HCT116 (cell line): ENCODE results near the gene MXI1. TPM values are rescaled to one million over a fixed set of nuclear protein-coding genes. Genes with fewer than 3 reads are reported as not detected.

Experiments used
- ATAC-seq: fragments of 200-7000 bp; cut with Tn5 transposase; 2 replicates; pipeline ENCODE4 v1.9.1; 2020; ENCODE audit warnings: mild to moderate bottlenecking, moderate library complexity
- BruUV-seq: library from RNA; stranded (reverse); fragments of 400-500 nt; replicated peaks from 2 replicates; lab custom pipeline; 2021; lab: Mats Ljungman, UMichigan
- CTCF ChIA-PET: fragments of 300-600 bp; sonication (Branson Sonifier 250); formaldehyde crosslinking; loops from one replicate; lab custom pipeline; 2021; ENCODE audit warnings: antibody characterized with exemption; lab: Charles Lee
- POLR2A ChIA-PET: fragments of 300-600, 350-600 bp; sonication (Branson Sonifier 250); formaldehyde crosslinking; loops from one replicate; lab custom pipeline; 2021; ENCODE audit warnings: antibody characterized with exemption; lab: Charles Lee
- RAD21 ChIA-PET, 2 experiments: fragments of 300-600 bp; sonication (Branson Sonifier 250); formaldehyde crosslinking; loops; one replicate each; lab custom pipeline; 2023; ENCODE audit warnings: low total read pairs in 2 of 2; ENCODE audit not compliant: uncharacterized antibody in 2 of 2, unreplicated experiment in 2 of 2, low non-redundant PET in 1 of 2; lab: Charles Lee
- DNase-seq: peaks from one replicate; pipeline ENCODE4 v3.0.0-alpha.2; 2010; ENCODE audit warnings: low read depth, low spot score
- H2AFZ ChIP-seq: fragments of 200-600 bp; shearing (Covaris generic), sonication (generic); 2 replicates; pipeline ENCODE4 v1.6.1; 2017; ENCODE audit warnings: low read depth, mixed run types, mixed read lengths, antibody characterized with exemption, low read length; ENCODE audit not compliant: poor library complexity, severe bottlenecking
- H3K27ac ChIP-seq: 2 replicates; pipeline ENCODE4 v1.5.1; 2012; ENCODE audit warnings: low read depth, low read length
- H3K27me3 ChIP-seq: fragments of 200-600 bp; sonication (generic); 2 replicates; pipeline ENCODE4 v1.6.1; 2016; ENCODE audit warnings: mixed run types, low read length, mixed read lengths; ENCODE audit not compliant: insufficient read depth
- H3K36me3 ChIP-seq, 2 experiments: fragments of 200-500 bp in 1 of 2; fragments of 200-600 bp in 1 of 2; sonication (Bioruptor generic) in 1 of 2; sonication (generic) in 1 of 2; 2 replicates each; pipeline versions ENCODE4 v1.5.1 to v1.6.1; 2014 to 2016; ENCODE audit warnings: low read length in 2 of 2, inconsistent platforms in 1 of 2, mixed read lengths in 1 of 2, mixed run types in 1 of 2; ENCODE audit not compliant: insufficient read depth in 2 of 2, control insufficient read depth in 1 of 2
- H3K4me1 ChIP-seq, 2 experiments: fragments of 200-600 bp in 1 of 2; sonication (generic) in 1 of 2; 2 replicates each; pipeline versions ENCODE4 v1.5.1 to v1.6.1; 2012 to 2017; ENCODE audit warnings: low read length in 2 of 2, inconsistent platforms in 1 of 2, mild to moderate bottlenecking in 1 of 2, mixed read lengths in 1 of 2, mixed run types in 1 of 2, moderate library complexity in 1 of 2; ENCODE audit not compliant: insufficient read depth in 2 of 2, control insufficient read depth in 1 of 2
- H3K4me2 ChIP-seq: fragments of 200-600 bp; sonication (generic); 2 replicates; pipeline ENCODE4 v1.6.1; 2017; ENCODE audit warnings: mixed run types, low read length, mixed read lengths
- H3K4me3 ChIP-seq, 2 experiments: fragments of 200-600 bp in 1 of 2; sonication (generic) in 1 of 2; replicated peaks in 1 of 2; 2 replicates each; pipeline ENCODE4 v1.5.1; 2011 to 2016; ENCODE audit warnings: low read length in 2 of 2, control low read depth in 1 of 2, low read depth in 1 of 2, mild to moderate bottlenecking in 1 of 2, mixed read lengths in 1 of 2, mixed run types in 1 of 2
- H3K79me2 ChIP-seq: fragments of 200-600 bp; sonication (generic); 2 replicates; pipeline ENCODE4 v1.6.1; 2017; ENCODE audit warnings: mild to moderate bottlenecking, mixed run types, low read length, moderate library complexity, mixed read lengths; ENCODE audit not compliant: insufficient read depth
- H3K9ac ChIP-seq: fragments of 200-600 bp; sonication (generic); 2 replicates; pipeline ENCODE4 v1.6.1; 2016; ENCODE audit warnings: low read length, mixed read lengths
- H3K9me2 ChIP-seq: fragments of 200-600 bp; sonication (generic), shearing (Covaris generic); 2 replicates; pipeline ENCODE4 v1.6.1; 2017; ENCODE audit warnings: mixed run types, mild to moderate bottlenecking, moderate library complexity; ENCODE audit not compliant: insufficient read depth
- H3K9me3 ChIP-seq, 2 experiments: fragments of 200-500 bp in 1 of 2; fragments of 200-600 bp in 1 of 2; sonication (Bioruptor generic) in 1 of 2; sonication (generic) in 1 of 2; 2 replicates each; pipeline ENCODE4 v1.6.1; 2014 to 2017; ENCODE audit warnings: low read length in 2 of 2, mixed read lengths in 2 of 2, inconsistent platforms in 1 of 2, low read depth in 1 of 2, mild to moderate bottlenecking in 1 of 2, mixed run types in 1 of 2, moderate library complexity in 1 of 2; ENCODE audit not compliant: control insufficient read depth in 1 of 2, insufficient read depth in 1 of 2
- H4K20me1 ChIP-seq: fragments of 200-600 bp; sonication (generic), shearing (Covaris generic); 2 replicates; pipeline ENCODE4 v1.6.1; 2017; ENCODE audit warnings: mixed run types, mild to moderate bottlenecking, moderate library complexity; ENCODE audit not compliant: insufficient read depth
- CEBPB ChIP-seq: IDR thresholded peaks from 2 replicates; pipeline ENCODE4 v1.6.1; 2012; ENCODE audit warnings: low read depth
- EGR1 ChIP-seq: IDR thresholded peaks from 2 replicates; pipeline ENCODE4 v1.6.1; 2012; ENCODE audit warnings: low read depth
- ELF1 ChIP-seq: IDR thresholded peaks from 2 replicates; pipeline ENCODE4 v1.6.1; 2012; ENCODE audit warnings: low read depth, borderline replicate concordance
- EZH2phosphoT487 ChIP-seq: fragments of 200-600 bp; IDR thresholded peaks from 2 replicates; pipeline ENCODE4 v1.6.1; 2018; ENCODE audit warnings: antibody characterized with exemption, borderline replicate concordance
- FOSL1 ChIP-seq: IDR thresholded peaks from 2 replicates; pipeline ENCODE4 v1.6.1; 2012; ENCODE audit warnings: low read depth
- POLR2A ChIP-seq: IDR thresholded peaks from 2 replicates; pipeline ENCODE4 v1.7.0; 2011; ENCODE audit warnings: borderline replicate concordance; ENCODE audit not compliant: insufficient read depth, insufficient read length; ENCODE audit errors: extremely low read depth
- POLR2AphosphoS5 ChIP-seq: IDR thresholded peaks from 2 replicates; pipeline ENCODE4 v1.6.1; 2011; ENCODE audit warnings: mild to moderate bottlenecking, low read depth, low read length, moderate library complexity
- RAD21 ChIP-seq: IDR thresholded peaks from 2 replicates; pipeline ENCODE4 v1.6.1; 2012; ENCODE audit warnings: low read depth, mild to moderate bottlenecking
- SP1 ChIP-seq: IDR thresholded peaks from 2 replicates; pipeline ENCODE4 v1.6.1; 2012; ENCODE audit warnings: low read depth
- SRF ChIP-seq: IDR thresholded peaks from 2 replicates; pipeline ENCODE4 v1.6.1; 2012; ENCODE audit warnings: low read depth
- ZFX ChIP-seq: fragments of 450-650 bp; IDR thresholded peaks from 2 replicates; pipeline ENCODE4 v1.6.1; 2017
- intact Hi-C: fragments of 100-400 bp; cut with micrococcal nuclease; formaldehyde crosslinking; loops from 2 replicates; pipeline ENCODE4 v1.10.0; 2022
- total RNA-seq: library from RNA; stranded (reverse); gene quantifications from one replicate; pipeline ENCODE4 v1.2.1, GENCODE V29; 2021; ENCODE audit not compliant: unreplicated experiment
- TF ChIP-seq, protein P1 (sequence below), 3 experiments: fragments of 200-600 bp in 1 of 3; sonication (generic) in 1 of 3; IDR thresholded peaks in 2 of 3; conservative IDR thresholded peaks in 1 of 3; 2 replicates each; pipeline ENCODE4 v1.5.1; 2012 to 2017; ENCODE audit warnings: low read depth in 2 of 3, low read length in 2 of 3, antibody characterized with exemption in 1 of 3, borderline replicate concordance in 1 of 3, control low read depth in 1 of 3, mild to moderate bottlenecking in 1 of 3, mixed read lengths in 1 of 3, mixed run types in 1 of 3, moderate library complexity in 1 of 3; ENCODE audit not compliant: insufficient read depth in 1 of 3

The MXI1 gene
- total RNA-seq, 1 experiment from 2014 or later = 57.0 TPM

DNA sequence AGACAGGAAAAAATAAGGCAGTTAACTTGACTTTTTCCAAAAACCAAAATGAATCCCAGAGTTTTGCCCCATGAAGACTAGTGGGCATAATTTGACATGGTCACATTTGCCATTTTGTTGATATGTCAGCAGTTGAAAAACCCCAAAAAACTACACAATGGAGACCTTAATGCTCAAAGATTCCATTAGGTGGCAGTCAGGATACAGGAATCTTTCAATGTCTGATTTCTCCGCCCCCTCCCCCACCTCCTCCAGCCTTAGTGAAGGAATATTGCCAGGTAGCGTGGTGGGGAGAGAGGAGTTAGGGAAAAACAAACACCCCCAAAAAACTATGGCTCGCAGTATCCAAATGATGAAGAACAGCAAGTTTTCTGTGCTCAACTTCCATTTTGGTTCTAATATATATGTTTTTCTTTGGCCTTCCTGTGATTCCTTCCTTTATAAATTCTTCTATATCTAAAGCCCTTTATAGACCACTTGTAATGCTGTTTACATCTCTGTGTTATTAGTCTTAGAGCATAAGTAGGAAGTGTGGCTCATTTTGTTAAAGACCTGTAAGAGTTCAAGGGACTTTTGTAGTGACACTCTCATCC lies 104.0 kb downstream of the MXI1 start (continued):
- TF ChIP-seq FOSL1 = no peak
- no peak for TF ChIP-seq ELF1
- TF ChIP-seq POLR2AphosphoS5 = no peak; the same call in 1 of the 2 replicates
- TF ChIP-seq RAD21 = peak; percentile 99
- peak; percentile 31; the same call in 1 of the 2 replicates for TF ChIP-seq CEBPB
- TF ChIP-seq EGR1 = peak; percentile 10; the same call in 1 of the 2 replicates
- no peak for TF ChIP-seq POLR2A
- no peak for TF ChIP-seq EZH2phosphoT487

DNA sequence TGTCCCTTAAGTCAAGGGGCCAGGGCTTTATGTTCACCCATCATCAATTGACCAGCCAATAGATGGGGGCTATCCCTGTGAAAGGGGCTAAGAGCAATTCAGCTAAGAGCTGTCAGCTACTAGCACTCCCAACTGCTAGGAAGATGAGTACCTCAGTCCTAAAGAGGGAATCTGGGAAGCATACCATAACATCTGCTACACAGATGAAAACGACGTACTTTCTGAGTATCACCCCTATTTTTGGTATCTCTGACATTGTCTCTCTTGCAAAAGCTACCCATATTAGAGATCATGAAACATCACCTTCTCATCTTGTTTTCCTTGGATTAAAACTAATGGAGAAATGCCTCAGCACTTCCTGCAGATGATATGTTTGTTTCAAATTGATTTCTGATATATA lies 104.8 kb downstream of the MXI1 start:
- no peak for ATAC-seq
- ChIA-PET POLR2A (interaction anchor here (0.9 to 1.5 kb wide), 4 partner anchors 96 to 203 kb away, joined by 3 read pairs; no protein-coding TSS in a partner anchor), CTCF (interaction anchor here (0.8 to 1.0 kb wide), 2 partner anchors 235 to 288 kb away, joined by 3 to 4 read pairs; no protein-coding TSS in a partner anchor), RAD21 (no interaction called here)
- Histone ChIP-seq H3K27me3 (no peaks in the 10 kb centered on the region), H3K36me3 (no peaks in the 10 kb centered on the region), H3K4me1 (peaks cover 2 to 16% of the 10 kb centered on the region in 2 experiments; a peak in 2 of 4 replicates), H3K4me3 (no peak overlapping the region), H3K27ac (no peak overlapping the region), H2AFZ (peak overlapping the region; percentile 99), H3K4me2 (no peak overlapping the region), H3K9me3 (no peaks in the 10 kb centered on the region), H3K9ac (no peak overlapping the region), H4K20me1 (no peaks in the 10 kb centered on the region), H3K79me2 (no peaks in the 10 kb centered on the region), H3K9me2 (no peaks in the 10 kb centered on the region)
- no peak for DNase-seq
- intact Hi-C loops = loop anchor here (5.0 kb wide), 4 partner anchors 40 to 580 kb away; no protein-coding TSS in a partner anchor
- BruUV-seq = no TSS peak
- TF ChIP-seq, protein P1, sequence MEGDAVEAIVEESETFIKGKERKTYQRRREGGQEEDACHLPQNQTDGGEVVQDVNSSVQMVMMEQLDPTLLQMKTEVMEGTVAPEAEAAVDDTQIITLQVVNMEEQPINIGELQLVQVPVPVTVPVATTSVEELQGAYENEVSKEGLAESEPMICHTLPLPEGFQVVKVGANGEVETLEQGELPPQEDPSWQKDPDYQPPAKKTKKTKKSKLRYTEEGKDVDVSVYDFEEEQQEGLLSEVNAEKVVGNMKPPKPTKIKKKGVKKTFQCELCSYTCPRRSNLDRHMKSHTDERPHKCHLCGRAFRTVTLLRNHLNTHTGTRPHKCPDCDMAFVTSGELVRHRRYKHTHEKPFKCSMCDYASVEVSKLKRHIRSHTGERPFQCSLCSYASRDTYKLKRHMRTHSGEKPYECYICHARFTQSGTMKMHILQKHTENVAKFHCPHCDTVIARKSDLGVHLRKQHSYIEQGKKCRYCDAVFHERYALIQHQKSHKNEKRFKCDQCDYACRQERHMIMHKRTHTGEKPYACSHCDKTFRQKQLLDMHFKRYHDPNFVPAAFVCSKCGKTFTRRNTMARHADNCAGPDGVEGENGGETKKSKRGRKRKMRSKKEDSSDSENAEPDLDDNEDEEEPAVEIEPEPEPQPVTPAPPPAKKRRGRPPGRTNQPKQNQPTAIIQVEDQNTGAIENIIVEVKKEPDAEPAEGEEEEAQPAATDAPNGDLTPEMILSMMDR (IDR thresholded peaks at IDR 0.05 in 2 of 3, conservative IDR thresholded peaks at IDR 0.05 in 1 of 3; ENCODE audit: borderline replicate concordance in 1 of 3, insufficient read depth in 1 of 3, low read depth in 2 of 3, low read length in 2 of 3) = no peak
- no peak for TF ChIP-seq ZFX
- TF ChIP-seq CEBPB = no peak
- TF ChIP-seq SRF = no peak
- no peak for TF ChIP-seq SP1
- no peak for TF ChIP-seq POLR2A
- TF ChIP-seq, all 23 proteins: peak for 0
